ENCODE data around the gene AGO3. TPM values are rescaled to one million over a fixed set of nuclear protein-coding genes. Genes with fewer than 3 reads are reported as not detected.

Gene AGO3
- total RNA-seq, 1 experiment from 2014 or later: 26.9 TPM

GRCh38 chr1:36092166-36092797 lies 161.4 kb downstream of the AGO3 start:
- Histone ChIP-seq H3K9ac (ENCODE audit: low read length) (no peak overlapping the region), H3K4me1 (ENCODE audit: control insufficient read depth in 1 of 2, insufficient read depth in 2 of 2, low read length in 2 of 2) (peaks cover 0 to 21% of the 10 kb centered on the region in 2 experiments; a peak in 2 of 4 replicates), H3K9me3 (ENCODE audit: control insufficient read depth in 1 of 2, insufficient read depth in 1 of 2, low read depth in 1 of 2, low read length in 2 of 2) (no peaks in the 10 kb centered on the region), H3K4me2 (ENCODE audit: low read length) (no peak overlapping the region), H3K27ac (ENCODE audit: low read depth, low read length) (no peak overlapping the region), H3K9me2 (ENCODE audit: insufficient read depth) (no peaks in the 10 kb centered on the region), H3K36me3 (ENCODE audit: control insufficient read depth in 1 of 2, insufficient read depth in 2 of 2, low read length in 2 of 2) (peaks cover 26 to 31% of the 10 kb centered on the region in 2 experiments; a peak in 3 of 4 replicates), H3K79me2 (ENCODE audit: insufficient read depth, low read length) (peaks cover 27% of the 10 kb centered on the region), H3K27me3 (ENCODE audit: insufficient read depth, low read length) (no peaks in the 10 kb centered on the region), H3K4me3 (replicated peaks in 1 of 2; ENCODE audit: low read depth in 1 of 2, low read length in 2 of 2) (no peak overlapping the region), H2AFZ (ENCODE audit: low read depth, low read length, poor library complexity, severe bottlenecking) (no peak overlapping the region), H4K20me1 (ENCODE audit: insufficient read depth) (no peaks in the 10 kb centered on the region)
- ChIA-PET CTCF (no interaction called here), POLR2A (no interaction called here), RAD21 (ENCODE audit: low non-redundant PET in 1 of 2, low total read pairs in 2 of 2, uncharacterized antibody in 2 of 2, unreplicated experiment in 2 of 2) (no interaction called here)
- TF ChIP-seq ZNF274 (IDR thresholded peaks at IDR 0.05; ENCODE audit: low read depth, low read length) (no peak), SRF (IDR thresholded peaks at IDR 0.05; ENCODE audit: low read depth) (no peak), YY1 (IDR thresholded peaks at IDR 0.05; ENCODE audit: extremely low read depth, insufficient replicate concordance, low read depth, low read length) (no peak), ELF1 (IDR thresholded peaks at IDR 0.05; ENCODE audit: borderline replicate concordance, low read depth) (no peak), REST (IDR thresholded peaks at IDR 0.05; ENCODE audit: low read depth) (no peak), EZH2 (IDR thresholded peaks at IDR 0.05) (no peak), EZH2phosphoT487 (IDR thresholded peaks at IDR 0.05; ENCODE audit: borderline replicate concordance) (no peak), JUND (IDR thresholded peaks at IDR 0.05) (no peak), SIN3A (IDR thresholded peaks at IDR 0.05; ENCODE audit: low read depth) (no peak), ZFX (IDR thresholded peaks at IDR 0.05) (no peak), CTCF (IDR thresholded peaks at IDR 0.05 in 2 of 3, conservative IDR thresholded peaks at IDR 0.05 in 1 of 3; ENCODE audit: borderline replicate concordance in 1 of 3, insufficient read depth in 1 of 3, low read depth in 2 of 3, low read length in 2 of 3) (no peak), CEBPB (IDR thresholded peaks at IDR 0.05; ENCODE audit: low read depth) (no peak)
- TF ChIP-seq, protein P1, sequence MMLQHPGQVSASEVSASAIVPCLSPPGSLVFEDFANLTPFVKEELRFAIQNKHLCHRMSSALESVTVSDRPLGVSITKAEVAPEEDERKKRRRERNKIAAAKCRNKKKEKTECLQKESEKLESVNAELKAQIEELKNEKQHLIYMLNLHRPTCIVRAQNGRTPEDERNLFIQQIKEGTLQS (IDR thresholded peaks at IDR 0.05): no peak
- TF ChIP-seq, protein P2, sequence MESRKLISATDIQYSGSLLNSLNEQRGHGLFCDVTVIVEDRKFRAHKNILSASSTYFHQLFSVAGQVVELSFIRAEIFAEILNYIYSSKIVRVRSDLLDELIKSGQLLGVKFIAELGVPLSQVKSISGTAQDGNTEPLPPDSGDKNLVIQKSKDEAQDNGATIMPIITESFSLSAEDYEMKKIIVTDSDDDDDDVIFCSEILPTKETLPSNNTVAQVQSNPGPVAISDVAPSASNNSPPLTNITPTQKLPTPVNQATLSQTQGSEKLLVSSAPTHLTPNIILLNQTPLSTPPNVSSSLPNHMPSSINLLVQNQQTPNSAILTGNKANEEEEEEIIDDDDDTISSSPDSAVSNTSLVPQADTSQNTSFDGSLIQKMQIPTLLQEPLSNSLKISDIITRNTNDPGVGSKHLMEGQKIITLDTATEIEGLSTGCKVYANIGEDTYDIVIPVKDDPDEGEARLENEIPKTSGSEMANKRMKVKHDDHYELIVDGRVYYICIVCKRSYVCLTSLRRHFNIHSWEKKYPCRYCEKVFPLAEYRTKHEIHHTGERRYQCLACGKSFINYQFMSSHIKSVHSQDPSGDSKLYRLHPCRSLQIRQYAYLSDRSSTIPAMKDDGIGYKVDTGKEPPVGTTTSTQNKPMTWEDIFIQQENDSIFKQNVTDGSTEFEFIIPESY (IDR thresholded peaks at IDR 0.05; ENCODE audit: extremely low read depth, insufficient replicate concordance, low read length): no peak
- intact Hi-C loops (cut with micrococcal nuclease): no loop called here
- BruUV-seq (replicated peaks): no TSS peak
- ATAC-seq: no peak
- no peak for DNase-seq (ENCODE audit: low read depth, low spot score)

Data from HCT116 (cell line).